Left ventricle myocardium inferior (tissue), 1 donor: Measurements from ENCODE around the gene GPR137. TPM values are rescaled to one million over a fixed set of nuclear protein-coding genes. Genes with fewer than 3 reads are reported as not detected.

Experiments
- DNase-seq: peaks from one replicate; pipeline ENCODE4 v3.0.0-alpha.2; 2020
- H3K27ac ChIP-seq: fragments of 200-600 bp; replicated peaks from 2 replicates; pipeline ENCODE4 v1.8.0; 2021
- H3K27me3 ChIP-seq: fragments of 200-600 bp; 2 replicates; pipeline ENCODE4 v1.8.0; 2021; ENCODE audit warnings: low read depth
- H3K36me3 ChIP-seq: fragments of 200-600 bp; 2 replicates; pipeline ENCODE4 v1.8.0; 2021
- H3K4me1 ChIP-seq: fragments of 200-600 bp; 2 replicates; pipeline ENCODE4 v1.8.0; 2021
- H3K4me3 ChIP-seq: fragments of 200-600 bp; 2 replicates; pipeline ENCODE4 v1.8.0; 2021; ENCODE audit warnings: mild to moderate bottlenecking, moderate library complexity
- H3K9me3 ChIP-seq: fragments of 200-600 bp; replicated peaks from 2 replicates; pipeline ENCODE4 v1.8.0; 2021
- CTCF ChIP-seq: fragments of 200-600 bp; IDR thresholded peaks from 2 replicates; pipeline ENCODE4 v1.8.0; 2021; ENCODE audit warnings: antibody characterized with exemption, mild to moderate bottlenecking, borderline replicate concordance
- intact Hi-C: fragments of 100-400 bp; cut with micrococcal nuclease; formaldehyde crosslinking; loops from one replicate; pipeline ENCODE4 v1.11.0; 2022
- total RNA-seq: library from RNA; stranded (reverse); fragmentation: NEBNext Ultra II Directional; extraction: Animal tissue kit (Norgen Biotek cat#: 25700); gene quantifications from one replicate; pipeline ENCODE4 v1.2.1, GENCODE V29; 2021
- donor health status: DM: no; HTN: yes; CAD: no; lungs with severe emphysema.

Gene GPR137
- total RNA-seq, 1 donor from 2014 or later: 28.4 TPM

- no peak for TF ChIP-seq CTCF
- no peaks in the 10 kb centered on the region for H3K36me3 ChIP-seq
- peaks cover 80% of the 10 kb centered on the region for H3K27me3 ChIP-seq
- DNase-seq: no peak
- no peaks in the 10 kb centered on the region for H3K9me3 ChIP-seq
- H3K4me1 ChIP-seq: peaks cover 28% of the 10 kb centered on the region
- intact Hi-C loops: no loop called here
- H3K27ac ChIP-seq: no peak overlapping the region
- no peak overlapping the region for H3K4me3 ChIP-seq
Observed at GRCh38 chr11:64297699-64298358, 12.2 kb downstream of the GPR137 start.

DNA sequence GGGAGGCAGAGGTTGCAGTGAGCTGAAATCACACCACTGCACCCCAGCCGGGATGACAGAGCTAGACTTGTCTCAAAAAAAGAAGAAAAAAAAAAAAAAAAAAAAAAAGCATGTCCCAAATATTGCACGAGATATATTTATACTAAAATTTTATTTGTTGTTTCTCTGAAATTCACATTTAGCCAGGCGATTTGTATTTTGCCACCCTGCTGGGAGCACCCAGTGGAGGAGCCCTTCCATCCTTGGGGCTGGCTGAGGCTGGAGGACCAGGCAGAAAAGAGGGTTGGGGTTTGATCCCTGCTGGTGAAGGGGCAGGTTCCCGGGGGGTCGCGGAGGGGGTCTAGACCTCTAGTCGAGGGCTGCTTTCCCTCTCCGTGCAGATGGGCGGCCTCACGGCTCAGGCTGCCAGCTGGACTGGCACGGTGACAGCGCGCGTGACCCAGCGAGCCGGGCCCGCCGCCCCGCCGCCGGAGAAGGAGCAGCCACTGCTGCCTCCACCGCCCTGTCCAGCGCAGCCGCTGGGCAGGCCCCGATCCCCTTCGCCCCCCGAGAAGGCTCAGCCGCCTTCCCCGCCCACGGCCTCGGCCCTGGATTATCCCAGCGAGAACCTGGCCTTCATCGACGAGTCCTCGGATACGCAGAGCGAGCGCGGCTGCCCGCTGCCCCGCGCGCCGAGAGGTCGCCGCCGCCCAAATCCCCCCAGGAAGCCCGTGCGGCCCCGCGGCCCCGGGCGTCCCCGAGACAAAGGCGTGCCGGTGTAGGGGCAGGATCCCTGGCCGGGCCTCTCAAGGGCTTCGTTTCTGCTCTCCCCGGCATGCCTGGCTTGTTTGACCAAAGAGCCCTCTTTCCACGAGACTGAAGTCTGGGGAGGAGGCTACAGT is 13.6 kb downstream of the GPR137 start:
- no peaks in the 10 kb centered on the region for H3K9me3 ChIP-seq
- H3K4me1 ChIP-seq: peaks cover 35% of the 10 kb centered on the region
- peak overlapping the region; percentile 64 for H3K4me3 ChIP-seq
- intact Hi-C loops: no loop called here
- H3K36me3 ChIP-seq: no peaks in the 10 kb centered on the region
- no peak for TF ChIP-seq CTCF
- H3K27ac ChIP-seq: peak overlapping the region; percentile 40
- peak; percentile 70 for DNase-seq
- peaks cover 66% of the 10 kb centered on the region for H3K27me3 ChIP-seq

DNA sequence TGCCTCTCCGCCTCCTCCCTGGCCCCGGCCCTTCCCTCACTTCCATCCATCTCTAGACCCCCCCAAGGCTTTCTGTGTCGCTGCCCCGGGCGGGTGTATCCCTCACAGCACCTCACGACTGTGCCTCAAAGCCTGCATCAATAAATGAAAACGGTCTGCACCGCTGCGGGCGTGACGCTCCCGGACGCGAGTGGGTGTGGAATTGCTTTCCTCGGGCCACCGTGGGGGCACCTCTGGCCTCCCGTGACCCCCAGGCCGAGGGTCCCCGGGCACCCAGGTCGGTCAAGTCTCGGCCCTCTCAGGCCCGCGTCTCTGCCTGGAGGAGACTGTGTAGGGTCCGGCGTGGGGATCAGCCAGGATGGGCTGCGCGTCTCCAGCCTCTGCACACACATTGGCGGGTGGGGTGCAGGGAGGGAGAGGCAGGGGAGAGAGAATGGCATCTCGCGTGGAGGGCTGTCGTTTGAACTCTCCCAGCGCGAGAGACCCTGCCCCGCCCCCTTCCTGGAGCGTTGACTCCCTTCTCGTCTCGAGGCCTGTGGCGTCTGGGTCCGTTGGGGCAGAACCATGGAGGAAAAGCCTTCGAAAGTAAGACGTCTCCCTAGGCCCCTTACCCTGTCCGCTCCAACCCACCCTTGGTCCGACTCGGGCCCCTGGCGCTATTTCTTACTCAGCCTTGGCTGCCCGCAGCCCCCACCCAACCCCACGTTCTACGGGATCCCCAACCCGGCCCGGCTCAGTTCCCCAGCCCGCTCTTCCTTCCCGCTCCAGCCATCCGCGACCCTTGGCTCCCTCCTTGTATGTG is 14.4 kb downstream of the GPR137 start, which contains the start of gene CATSPERZ:
TSS of gene CATSPERZ (plus strand) at position 512 of the 802 bp plus-strand sequence. CDS start at position 565, 53 bp downstream.
- no peak for TF ChIP-seq CTCF
- peaks cover 58% of the 10 kb centered on the region for H3K27me3 ChIP-seq
- peaks cover 41% of the 10 kb centered on the region for H3K4me1 ChIP-seq
- H3K36me3 ChIP-seq: no peaks in the 10 kb centered on the region
- intact Hi-C loops: loop anchor here (5.0 kb wide), 1 partner anchor 93 kb away; the partner anchor contains the start of gene FERMT3
- no peak for DNase-seq
- peak within 1 kb of the TSS; percentile 40 for H3K27ac ChIP-seq
- H3K9me3 ChIP-seq: no peaks in the 10 kb centered on the region
- peak within 1 kb of the TSS; percentile 64 for H3K4me3 ChIP-seq

DNA sequence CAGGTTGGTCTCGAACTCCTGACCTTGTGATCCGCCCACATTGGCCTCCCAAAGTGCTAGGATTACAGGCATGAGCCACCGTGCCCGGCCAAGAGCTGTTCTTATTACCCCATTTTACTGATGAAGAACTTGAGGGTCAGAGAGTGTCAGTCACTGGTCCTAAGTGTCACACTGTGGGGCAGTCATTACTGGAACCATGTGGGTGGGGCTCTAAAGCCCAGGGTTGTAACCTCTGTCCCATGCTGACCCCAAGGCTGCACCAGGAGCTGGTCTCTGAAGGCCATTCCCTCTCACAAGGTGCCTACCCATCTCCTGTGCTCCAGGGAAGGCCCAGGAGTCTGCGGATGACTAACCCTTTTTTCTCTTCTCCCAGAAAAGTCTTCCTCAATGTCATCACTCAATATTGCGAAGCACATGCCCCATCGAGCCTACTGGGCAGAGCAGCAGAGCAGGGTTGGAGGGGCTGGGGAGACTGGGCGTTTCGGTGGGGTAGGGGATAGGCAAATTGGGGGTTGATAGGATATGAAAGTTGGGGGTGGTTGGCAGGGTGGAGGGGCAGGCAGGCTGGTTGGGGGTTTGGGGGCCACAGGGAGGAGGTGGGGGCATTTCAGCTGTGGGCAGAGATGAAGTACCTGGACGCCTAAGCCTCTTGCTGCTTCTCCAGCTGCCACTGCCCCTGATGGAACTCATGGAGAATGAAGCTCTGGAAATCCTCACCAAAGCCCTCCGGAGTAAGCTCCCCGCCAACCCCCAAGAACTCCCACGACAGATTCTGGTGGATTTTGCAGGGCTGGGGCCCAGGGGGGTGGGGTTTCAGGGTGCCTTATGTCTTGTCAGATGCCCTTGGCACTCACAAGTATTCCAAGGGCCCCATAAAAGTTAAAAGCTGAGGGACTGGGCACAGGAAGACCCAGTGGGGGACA is 17.7 kb downstream of the GPR137 start:
- intact Hi-C loops: loop anchor here (5.0 kb wide), 1 partner anchor 96 kb away; the partner anchor contains the start of gene FERMT3
- Histone ChIP-seq H3K27ac (peak overlapping the region; percentile 99), H3K4me1 (peaks cover 64% of the 10 kb centered on the region), H3K9me3 (no peaks in the 10 kb centered on the region), H3K36me3 (peaks cover 7% of the 10 kb centered on the region), H3K27me3 (peaks cover 25% of the 10 kb centered on the region), H3K4me3 (peak overlapping the region; percentile 77)
- DNase-seq: no peak
- TF ChIP-seq CTCF: no peak
